ENCODE data around the gene LYST. TPM values are rescaled to one million over a fixed set of nuclear protein-coding genes. Genes with fewer than 3 reads are reported as not detected.

LYST gene
- total RNA-seq, 1 experiment from 2014 or later: 11.9 TPM

- Mint-ChIP-seq H3K36me3 (ENCODE audit: insufficient read depth, unreplicated experiment) (no peaks in the 10 kb centered on the region), H3K27me3 (ENCODE audit: unreplicated experiment) (no peaks in the 10 kb centered on the region), H3K4me3 (ENCODE audit: low read depth, unreplicated experiment) (no peak overlapping the region), H3K4me1 (ENCODE audit: low read depth, unreplicated experiment) (no peaks in the 10 kb centered on the region), H3K27ac (ENCODE audit: unreplicated experiment) (no peak overlapping the region), H3K9me3 (ENCODE audit: low read depth, unreplicated experiment) (no peaks in the 10 kb centered on the region)
- CTCF ChIA-PET: interaction anchor here (0.7 to 1.8 kb wide), 2 partner anchors 8 to 197 kb away, joined by 3 to 6 read pairs; no protein-coding TSS in a partner anchor
- DNase-seq: no peak
- TF ChIP-seq, protein P1, sequence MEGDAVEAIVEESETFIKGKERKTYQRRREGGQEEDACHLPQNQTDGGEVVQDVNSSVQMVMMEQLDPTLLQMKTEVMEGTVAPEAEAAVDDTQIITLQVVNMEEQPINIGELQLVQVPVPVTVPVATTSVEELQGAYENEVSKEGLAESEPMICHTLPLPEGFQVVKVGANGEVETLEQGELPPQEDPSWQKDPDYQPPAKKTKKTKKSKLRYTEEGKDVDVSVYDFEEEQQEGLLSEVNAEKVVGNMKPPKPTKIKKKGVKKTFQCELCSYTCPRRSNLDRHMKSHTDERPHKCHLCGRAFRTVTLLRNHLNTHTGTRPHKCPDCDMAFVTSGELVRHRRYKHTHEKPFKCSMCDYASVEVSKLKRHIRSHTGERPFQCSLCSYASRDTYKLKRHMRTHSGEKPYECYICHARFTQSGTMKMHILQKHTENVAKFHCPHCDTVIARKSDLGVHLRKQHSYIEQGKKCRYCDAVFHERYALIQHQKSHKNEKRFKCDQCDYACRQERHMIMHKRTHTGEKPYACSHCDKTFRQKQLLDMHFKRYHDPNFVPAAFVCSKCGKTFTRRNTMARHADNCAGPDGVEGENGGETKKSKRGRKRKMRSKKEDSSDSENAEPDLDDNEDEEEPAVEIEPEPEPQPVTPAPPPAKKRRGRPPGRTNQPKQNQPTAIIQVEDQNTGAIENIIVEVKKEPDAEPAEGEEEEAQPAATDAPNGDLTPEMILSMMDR (IDR thresholded peaks at IDR 0.05; ENCODE audit: unreplicated experiment): no peak
- no TSS peak for BruUV-seq (replicated peaks)
- intact Hi-C loops (cut with micrococcal nuclease; ENCODE audit: unreplicated experiment): no loop called here
These were observed 32.1 kb downstream of the LYST start for GRCh38 chr1:235834620-235835019.

- DNase-seq: no peak
- Mint-ChIP-seq H3K4me3 (ENCODE audit: low read depth, unreplicated experiment) (no peak overlapping the region), H3K9me3 (ENCODE audit: low read depth, unreplicated experiment) (no peaks in the 10 kb centered on the region), H3K27me3 (ENCODE audit: unreplicated experiment) (no peaks in the 10 kb centered on the region), H3K4me1 (ENCODE audit: low read depth, unreplicated experiment) (no peaks in the 10 kb centered on the region), H3K36me3 (ENCODE audit: insufficient read depth, unreplicated experiment) (no peaks in the 10 kb centered on the region), H3K27ac (ENCODE audit: unreplicated experiment) (no peak overlapping the region)
- no TSS peak for BruUV-seq (replicated peaks)
- TF ChIP-seq, protein P1 (IDR thresholded peaks at IDR 0.05; ENCODE audit: unreplicated experiment): no peak
- intact Hi-C loops (cut with micrococcal nuclease; ENCODE audit: unreplicated experiment): no loop called here
- CTCF ChIA-PET: no interaction called here
These were observed 34.7 kb downstream of the LYST start for GRCh38 chr1:235832011-235832410.

GRCh38 chr1:235831148-235831547 lies 35.6 kb downstream of the LYST start:
- Mint-ChIP-seq H3K4me3 (ENCODE audit: low read depth, unreplicated experiment) (no peak overlapping the region), H3K36me3 (ENCODE audit: insufficient read depth, unreplicated experiment) (no peaks in the 10 kb centered on the region), H3K9me3 (ENCODE audit: low read depth, unreplicated experiment) (no peaks in the 10 kb centered on the region), H3K4me1 (ENCODE audit: low read depth, unreplicated experiment) (no peaks in the 10 kb centered on the region), H3K27ac (ENCODE audit: unreplicated experiment) (no peak overlapping the region), H3K27me3 (ENCODE audit: unreplicated experiment) (no peaks in the 10 kb centered on the region)
- intact Hi-C loops (cut with micrococcal nuclease; ENCODE audit: unreplicated experiment): no loop called here
- CTCF ChIA-PET: no interaction called here
- TF ChIP-seq, protein P1 (IDR thresholded peaks at IDR 0.05; ENCODE audit: unreplicated experiment): no peak
- no peak for DNase-seq
- no TSS peak for BruUV-seq (replicated peaks)

GRCh38 chr1:235826102-235826854 lies 40.4 kb downstream of the LYST start:
- H3K27ac Mint-ChIP-seq (ENCODE audit: unreplicated experiment): no peak overlapping the region
- DNase-seq: no peak
- H3K9me3 Mint-ChIP-seq (ENCODE audit: low read depth, unreplicated experiment): no peaks in the 10 kb centered on the region
- CTCF ChIA-PET: no interaction called here
- no peaks in the 10 kb centered on the region for H3K4me1 Mint-ChIP-seq (ENCODE audit: low read depth, unreplicated experiment)
- intact Hi-C loops (cut with micrococcal nuclease; ENCODE audit: unreplicated experiment): no loop called here
- no peaks in the 10 kb centered on the region for H3K27me3 Mint-ChIP-seq (ENCODE audit: unreplicated experiment)
- TF ChIP-seq, protein P1 (IDR thresholded peaks at IDR 0.05; ENCODE audit: unreplicated experiment): no peak
- no peak overlapping the region for H3K4me3 Mint-ChIP-seq (ENCODE audit: low read depth, unreplicated experiment)
- no TSS peak for BruUV-seq (replicated peaks)
- no peaks in the 10 kb centered on the region for H3K36me3 Mint-ChIP-seq (ENCODE audit: insufficient read depth, unreplicated experiment)

Measured in Calu3 (cell line).